Testis (tissue), 3 donors: ENCODE data around the gene CAMK2D. TPM values are rescaled to one million over a fixed set of nuclear protein-coding genes. Genes with fewer than 3 reads are reported as not detected.

ENCODE experiments used
- DNase-seq: peaks from one replicate; pipeline ENCODE4 v3.0.0-alpha.2; 2019
- H3K27ac ChIP-seq, 2 donors: fragments of 200-600 bp; sonication (generic); one replicate each; pipeline ENCODE4 v1.5.1; 2019
- H3K27me3 ChIP-seq: fragments of 200-600 bp; sonication (generic); one replicate; pipeline ENCODE4 v1.5.1; 2019
- H3K36me3 ChIP-seq: fragments of 200-600 bp; sonication (generic); one replicate; pipeline ENCODE4 v1.5.1; 2017; ENCODE audit warnings: low read depth; ENCODE audit errors: missing control alignments
- H3K4me1 ChIP-seq: fragments of 200-600 bp; sonication (generic); one replicate; pipeline ENCODE4 v1.5.1; 2019
- H3K4me3 ChIP-seq, 2 donors: fragments of 200-600 bp; sonication (generic); one replicate each; pipeline ENCODE4 v1.5.1; 2017 to 2019
- H3K9me3 ChIP-seq: fragments of 200-600 bp; sonication (generic); one replicate; pipeline ENCODE4 v1.5.1; 2017
- CTCF ChIP-seq, 3 experiments: fragments of 450-650 bp in 2 of 3; fragments of 200-600 bp in 1 of 3; sonication (generic) in 1 of 3; IDR thresholded peaks; one replicate each; pipeline ENCODE4 v1.5.1; 2016 to 2019; ENCODE audit warnings: antibody characterized with exemption in 3 of 3, mild to moderate bottlenecking in 2 of 3, moderate library complexity in 1 of 3
- POLR2A ChIP-seq: fragments of 450-650 bp; IDR thresholded peaks from one replicate; pipeline ENCODE4 v1.6.1; 2017; ENCODE audit warnings: antibody characterized with exemption, mild to moderate bottlenecking, moderate library complexity
- WGBS, 2 donors: methylation state at CpG; one replicate each; pipeline ENCODE4 v1.1.5; 2018; 5-methylcytosine and 5-hydroxymethylcytosine counted together
- intact Hi-C: fragments of 100-400 bp; cut with DNase I; formaldehyde crosslinking; loops from one replicate; pipeline ENCODE4 v1.15.1; 2023; ENCODE audit warnings: low total_unique reads
- polyA plus RNA-seq: library from polyadenylated mRNA; stranded (reverse); fragments of 350-450 nt; fragmentation: Illumina TruSeq; extraction: RNeasy Lipid Tissue Mini Kit (QIAGEN cat#74804); gene quantifications from one replicate; pipeline ENCODE4 v1.2.3, GENCODE V29; 2014; ENCODE audit warnings: low read depth, low replicate concordance; ENCODE audit not compliant: insufficient read depth
- total RNA-seq, 2 donors: library from RNA; depleted of rRNA; stranded (reverse); fragments of >200 nt; gene quantifications; one replicate each; pipeline ENCODE4 v1.2.3, GENCODE V29; 2016

Gene CAMK2D
- total and polyA plus RNA-seq, 3 donors from 2014 or later: 31.2 to 88.1 (median 72.4) TPM

- no peaks in the 10 kb centered on the region for H3K9me3 ChIP-seq
- no peak overlapping the region for H3K4me3 ChIP-seq
- H3K27me3 ChIP-seq: no peaks in the 10 kb centered on the region
- intact Hi-C loops: no loop called here
- DNase-seq: no peak
- H3K36me3 ChIP-seq: no peaks in the 10 kb centered on the region
- no peaks in the 10 kb centered on the region for H3K4me1 ChIP-seq
- no peak overlapping the region for H3K27ac ChIP-seq
- TF ChIP-seq CTCF (IDR thresholded peaks at IDR 0.05) (no peak), POLR2A (no peak)
Measured at GRCh38 chr4:113482325-113482724, 279.2 kb downstream of the CAMK2D start.

DNA sequence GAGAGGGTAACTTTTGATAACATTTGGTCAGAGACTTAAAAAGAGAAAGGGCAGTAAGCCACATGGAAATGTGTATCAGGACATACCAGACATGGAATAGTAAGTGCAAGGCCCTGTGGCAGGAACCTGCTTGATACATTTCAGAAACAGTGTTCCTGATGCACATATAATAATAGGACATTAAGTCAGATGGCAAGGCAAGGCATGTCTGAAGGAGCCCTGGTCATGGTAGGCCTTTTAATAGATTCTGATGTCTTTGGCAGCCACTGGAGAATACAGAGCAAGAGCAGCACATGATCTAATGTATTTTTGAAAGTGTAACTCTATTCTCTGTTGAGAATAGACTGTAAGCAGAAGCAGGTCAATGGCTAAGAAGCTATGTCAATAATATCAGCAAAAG, 279.7 kb downstream of the CAMK2D start:
- Histone ChIP-seq H3K9me3 (no peaks in the 10 kb centered on the region), H3K36me3 (no peaks in the 10 kb centered on the region), H3K4me1 (no peaks in the 10 kb centered on the region), H3K4me3 (no peak overlapping the region), H3K27me3 (no peaks in the 10 kb centered on the region), H3K27ac (no peak overlapping the region)
- no peak for DNase-seq
- no peak for TF ChIP-seq POLR2A
- TF ChIP-seq CTCF (IDR thresholded peaks at IDR 0.05): no peak
- intact Hi-C loops: no loop called here

DNA sequence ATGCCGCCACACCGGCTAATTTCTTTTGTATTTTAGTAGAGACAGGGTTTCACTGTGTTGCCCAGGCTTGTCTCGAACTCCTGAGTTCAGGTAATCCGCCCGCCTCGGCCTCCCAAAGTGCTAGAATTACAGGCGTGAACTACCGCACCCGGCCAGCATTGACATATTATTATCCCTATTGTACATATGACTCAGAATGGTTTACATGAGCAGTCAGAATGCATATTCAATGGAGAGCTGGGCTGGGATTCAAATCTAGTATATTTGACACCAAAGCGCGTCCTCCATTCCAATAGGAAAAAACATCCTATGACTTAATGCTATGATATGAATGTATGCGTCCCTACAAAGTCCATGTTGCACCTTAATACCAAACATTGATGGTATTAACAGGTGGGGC, 281.4 kb downstream of the CAMK2D start:
- Histone ChIP-seq H3K9me3 (no peaks in the 10 kb centered on the region), H3K4me1 (no peaks in the 10 kb centered on the region), H3K4me3 (no peak overlapping the region), H3K27ac (no peak overlapping the region), H3K27me3 (no peaks in the 10 kb centered on the region), H3K36me3 (no peaks in the 10 kb centered on the region)
- TF ChIP-seq POLR2A: no peak
- TF ChIP-seq CTCF (IDR thresholded peaks at IDR 0.05): no peak
- DNase-seq: no peak
- WGBS, 2 donors: 89 to 95% methylated on average over 12 of the region's 12 CpGs
- intact Hi-C loops: no loop called here

DNA sequence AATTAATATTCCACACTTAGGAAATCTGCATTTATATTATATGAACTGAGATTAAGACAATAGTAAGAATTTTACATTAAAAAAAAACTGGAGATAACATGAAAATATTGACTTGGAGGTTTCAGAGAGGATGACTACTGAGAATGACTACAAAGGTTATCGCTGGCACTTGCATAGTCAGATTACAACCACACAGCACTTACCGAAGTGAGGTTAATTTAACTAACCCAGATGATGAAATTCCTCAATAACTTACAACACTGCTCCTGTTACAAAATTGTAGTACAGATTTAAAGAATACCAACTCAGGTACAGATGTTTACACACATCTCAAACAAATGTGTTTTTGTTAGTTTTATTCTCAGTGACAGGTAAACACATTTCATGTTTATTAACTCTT, 283.5 kb downstream of the CAMK2D start:
- H3K36me3 ChIP-seq: no peaks in the 10 kb centered on the region

More for the DNA sequence above, 283.5 kb downstream of the CAMK2D start:
- H3K4me1 ChIP-seq: no peaks in the 10 kb centered on the region
- no peaks in the 10 kb centered on the region for H3K9me3 ChIP-seq
- TF ChIP-seq POLR2A (no peak), CTCF (IDR thresholded peaks at IDR 0.05) (no peak)
- intact Hi-C loops: no loop called here
- no peak overlapping the region for H3K4me3 ChIP-seq
- 87 to 94% methylated on average over 2 of the region's 2 CpGs for WGBS, 2 donors
- H3K27ac ChIP-seq: no peak overlapping the region
- no peak for DNase-seq
- H3K27me3 ChIP-seq: no peaks in the 10 kb centered on the region
